HG03097 (cell line): ENCODE data around the gene CCDC142.

Experiments used
- ATAC-seq: cut with Tn5 transposase; IDR thresholded peaks from one replicate; pipeline ENCODE4 v1.9.1; 2021; ENCODE audit not compliant: unreplicated experiment, low FRiP score

CCDC142 gene

DNA sequence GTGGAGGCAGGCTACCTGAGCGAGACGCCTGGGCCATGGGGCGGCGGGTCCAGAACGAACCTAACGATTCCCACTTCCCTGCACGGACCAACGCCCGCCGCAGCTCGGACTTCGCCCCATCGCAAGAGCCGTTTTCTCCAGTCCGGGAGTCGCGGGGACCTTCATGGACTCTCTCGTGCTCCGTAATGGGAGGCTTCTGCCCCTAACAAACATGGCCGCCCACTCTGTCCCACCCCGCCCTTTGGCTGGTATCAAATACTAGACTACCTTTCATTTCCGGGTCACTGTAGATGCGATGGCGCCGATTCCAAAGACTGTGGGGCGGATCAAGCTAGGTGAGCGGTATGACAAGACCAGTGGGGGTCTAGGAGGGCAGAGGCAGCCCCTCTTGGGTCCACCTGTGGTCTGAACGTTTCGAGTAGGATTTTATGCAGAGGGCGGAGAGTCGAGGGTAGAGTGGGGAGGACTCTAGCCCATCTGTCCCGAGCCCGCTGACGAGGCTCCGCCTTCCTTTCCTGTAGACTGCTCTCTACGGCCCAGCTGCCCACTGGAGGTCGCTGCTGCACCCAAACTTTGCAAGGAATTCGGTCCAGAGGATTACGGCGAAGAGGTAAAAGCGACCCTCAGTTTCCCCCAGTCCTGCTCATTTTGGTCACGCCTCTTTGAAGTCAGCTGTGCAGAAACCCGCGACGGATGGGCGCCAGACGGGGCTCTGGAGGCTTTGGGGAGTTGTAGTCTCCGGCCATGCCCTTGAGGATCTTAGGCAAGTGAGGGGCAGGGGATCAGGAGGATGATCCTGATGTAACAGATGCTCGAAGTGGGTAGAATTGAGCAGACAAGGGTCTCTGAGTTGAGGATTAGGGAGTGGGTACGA lies at the start of gene CCDC142, which contains the start of gene TTC31:
Gene CCDC142, minus strand, starts transcription at position 198 of the 874 bp plus-strand sequence. Its CDS starts 161 bp downstream, at position 37.
Gene TTC31, plus strand, starts transcription at position 281 of the 874 bp plus-strand sequence. Its CDS starts 15 bp downstream, at position 296.
- peak; percentile 84 for ATAC-seq

GRCh38 chr2:74532222-74532621 lies 49.4 kb upstream of the CCDC142 start:
- ATAC-seq: no peak

DNA sequence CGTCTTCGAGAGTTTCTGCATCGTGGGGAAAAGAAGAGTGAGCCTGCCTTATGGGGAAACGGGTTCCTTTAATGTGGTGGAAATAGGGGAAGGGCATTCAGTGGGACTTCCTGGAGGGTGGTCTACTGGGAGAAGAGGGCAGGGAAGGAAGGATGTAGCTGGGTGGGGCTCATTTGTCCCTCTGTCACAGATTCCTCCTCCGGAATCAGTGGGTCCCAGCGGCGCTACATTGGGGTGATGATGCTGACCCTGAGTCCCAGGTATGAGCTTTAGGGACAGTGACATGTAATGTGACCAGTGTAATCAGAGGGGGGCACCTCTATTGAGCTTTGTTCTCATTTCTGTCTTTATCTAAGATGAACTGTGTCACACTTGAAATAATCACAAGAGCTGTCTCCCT lies 48.9 kb upstream of the CCDC142 start:
- ATAC-seq: no peak

GRCh38 chr2:74530239-74531187 lies 47.7 kb upstream of the CCDC142 start:
- peak; percentile 27 for ATAC-seq

DNA sequence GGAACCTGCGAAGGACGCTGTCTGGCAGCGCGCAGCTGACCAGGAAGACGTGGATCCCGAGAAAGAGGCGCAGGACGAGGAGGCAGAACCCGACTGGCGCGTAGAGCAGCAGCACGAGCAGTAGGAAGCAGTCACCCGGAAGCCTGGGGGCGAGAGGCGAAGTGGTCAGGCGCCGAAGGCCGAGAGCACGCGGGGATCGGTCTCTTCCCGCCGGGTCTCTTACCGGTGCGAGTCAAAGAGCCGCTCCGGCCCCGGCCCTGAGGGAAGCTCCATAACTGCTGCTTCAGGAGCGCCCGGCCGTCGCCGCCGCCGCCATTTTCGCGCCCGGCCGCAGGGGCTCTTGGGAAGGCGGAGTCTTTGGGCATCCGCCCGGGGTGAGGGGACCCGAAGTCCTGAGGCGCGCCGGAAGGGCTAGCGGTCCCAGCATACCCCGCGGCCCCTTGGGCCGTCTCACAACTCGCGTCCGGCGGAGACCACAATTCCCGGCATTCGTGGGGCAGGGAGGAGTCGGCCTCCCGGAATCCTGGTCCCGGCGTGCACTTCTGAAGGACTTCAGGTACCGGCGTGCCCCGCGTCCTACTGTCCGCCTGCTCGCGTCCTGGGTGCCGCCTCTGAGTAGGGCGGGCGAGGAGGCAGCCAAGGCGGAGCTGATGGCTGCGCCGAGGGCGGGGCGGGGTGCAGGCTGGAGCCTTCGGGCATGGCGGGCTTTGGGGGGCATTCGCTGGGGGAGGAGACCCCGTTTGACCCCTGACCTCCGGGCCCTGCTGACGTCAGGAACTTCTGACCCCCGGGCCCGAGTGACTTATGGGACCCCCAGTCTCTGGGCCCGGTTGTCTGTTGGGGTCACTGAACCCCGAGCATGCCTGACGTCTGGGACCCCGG lies 46.8 kb upstream of the CCDC142 start, which contains the start of the genes AUP1 and HTRA2:
Gene AUP1, minus strand, starts transcription at position 350 of the 882 bp plus-strand sequence. Its CDS starts 77 bp downstream, at position 273.
Gene HTRA2, plus strand, starts transcription at position 577 of the 882 bp plus-strand sequence. Its CDS starts 74 bp downstream, at position 651.
- peak; percentile 70 for ATAC-seq

- ATAC-seq: peak; percentile 5
Observed at GRCh38 chr2:74528600-74529356, 46.0 kb upstream of the CCDC142 start.

- no peak for ATAC-seq
Observed at GRCh38 chr2:74527741-74528140, 44.9 kb upstream of the CCDC142 start.

GRCh38 chr2:74526649-74527230 lies 43.9 kb upstream of the CCDC142 start:
- no peak for ATAC-seq

DNA sequence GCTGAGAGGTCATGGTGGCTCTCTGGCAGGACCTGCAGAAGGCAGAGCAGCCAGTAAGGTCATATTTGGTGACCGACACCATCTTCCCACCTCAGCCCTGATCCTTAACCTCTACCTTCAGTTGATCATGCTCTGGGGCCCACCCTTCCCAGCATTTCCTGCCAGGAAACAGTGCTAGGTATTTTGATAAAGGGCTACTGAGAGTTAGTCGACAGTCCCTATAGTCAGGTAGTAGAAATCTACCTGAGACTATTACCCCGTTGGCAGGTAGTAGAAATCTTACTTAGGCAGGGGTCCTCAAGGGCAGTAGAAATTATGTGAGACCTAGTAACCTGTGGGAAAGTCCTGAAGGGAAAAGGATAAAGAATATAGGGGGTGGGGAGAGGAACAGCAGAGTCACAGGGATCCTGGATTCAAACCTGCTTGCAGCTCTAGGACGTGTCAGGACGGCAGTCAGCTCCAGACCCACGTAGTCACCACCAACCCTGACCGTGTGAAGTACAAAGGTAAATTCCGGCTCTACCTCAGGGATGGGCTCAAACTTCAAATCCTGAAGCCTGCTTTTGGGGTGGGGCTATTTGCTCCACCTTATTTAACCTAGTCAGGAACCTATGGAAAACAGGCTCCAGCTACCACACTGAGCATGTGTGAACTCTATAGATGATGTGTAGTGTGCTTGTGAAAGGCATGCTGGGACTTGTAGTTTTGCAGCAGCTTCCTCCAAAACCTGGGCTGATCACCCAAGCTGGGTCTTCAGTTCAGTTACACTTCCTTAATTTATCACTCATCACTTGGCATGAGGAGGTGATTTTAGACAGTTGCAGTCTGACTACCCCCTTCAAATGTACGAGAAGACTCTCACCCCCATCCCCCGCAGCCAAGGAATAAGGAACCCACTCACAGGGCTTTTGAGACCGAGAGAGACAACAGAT lies 43.2 kb upstream of the CCDC142 start, which contains the start of gene DQX1:
Gene DQX1, minus strand, starts transcription at position 515 of the 932 bp plus-strand sequence. Its CDS starts 502 bp downstream, at position 13.
- no peak for ATAC-seq

GRCh38 chr2:74524955-74525716 lies 42.3 kb upstream of the CCDC142 start:
- ATAC-seq: no peak

DNA sequence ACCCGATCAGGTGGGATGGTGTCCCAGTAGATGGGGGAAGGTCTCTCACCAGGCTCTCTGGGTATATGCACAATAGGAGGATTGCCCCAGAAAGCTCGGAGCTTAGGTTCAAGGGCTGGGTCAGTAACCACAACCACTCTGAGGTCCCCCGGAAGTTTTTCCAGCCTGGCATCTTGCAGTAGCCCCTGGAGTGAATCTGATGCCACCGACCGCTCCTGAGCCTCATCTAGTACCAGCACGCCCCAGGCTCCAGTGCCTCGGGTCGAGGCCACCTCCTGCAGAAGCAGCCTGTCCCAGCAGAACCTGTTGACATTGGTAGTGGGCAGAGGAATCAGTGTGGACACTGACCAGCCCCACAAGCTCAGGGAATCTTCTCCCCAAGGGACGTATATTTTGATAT lies 41.2 kb upstream of the CCDC142 start:
- ATAC-seq: no peak

GRCh38 chr2:74522516-74522915 lies 39.7 kb upstream of the CCDC142 start:
- no peak for ATAC-seq

- no peak for ATAC-seq
Observed at GRCh38 chr2:74516650-74517049, 33.9 kb upstream of the CCDC142 start.

DNA sequence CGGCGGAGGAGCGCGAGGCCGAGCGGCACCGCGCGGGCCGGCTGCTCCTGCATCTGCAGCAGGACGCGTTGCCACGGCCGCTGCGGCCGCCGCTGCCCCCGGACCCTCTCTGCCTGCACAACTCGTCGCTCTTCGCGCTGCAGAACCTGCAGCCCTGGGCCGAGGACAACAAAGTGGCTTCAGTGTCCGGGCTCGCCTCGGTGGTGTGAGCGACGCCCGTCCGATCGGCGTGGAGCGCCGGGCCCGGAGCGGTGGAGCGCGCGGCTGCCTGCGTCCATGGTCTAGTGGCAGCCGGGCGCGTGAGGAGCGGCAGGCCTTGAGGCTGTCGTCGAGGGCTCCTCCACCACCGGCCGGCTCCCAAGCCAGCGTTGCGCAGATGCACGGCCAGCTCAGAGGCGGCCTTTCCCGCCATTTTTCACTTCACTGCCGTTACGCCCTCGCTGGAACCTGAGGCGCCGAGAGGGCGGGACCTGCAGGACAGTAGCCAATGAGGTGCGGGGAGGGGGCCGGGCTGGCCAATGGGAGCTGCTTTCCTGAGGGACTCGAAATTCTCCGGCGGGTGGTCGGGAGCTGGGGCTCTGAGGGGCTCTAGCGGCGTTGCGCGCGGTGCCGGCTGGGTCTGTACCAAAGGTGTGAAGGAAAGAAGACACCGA lies 33.3 kb upstream of the CCDC142 start:
- ATAC-seq: no peak

DNA sequence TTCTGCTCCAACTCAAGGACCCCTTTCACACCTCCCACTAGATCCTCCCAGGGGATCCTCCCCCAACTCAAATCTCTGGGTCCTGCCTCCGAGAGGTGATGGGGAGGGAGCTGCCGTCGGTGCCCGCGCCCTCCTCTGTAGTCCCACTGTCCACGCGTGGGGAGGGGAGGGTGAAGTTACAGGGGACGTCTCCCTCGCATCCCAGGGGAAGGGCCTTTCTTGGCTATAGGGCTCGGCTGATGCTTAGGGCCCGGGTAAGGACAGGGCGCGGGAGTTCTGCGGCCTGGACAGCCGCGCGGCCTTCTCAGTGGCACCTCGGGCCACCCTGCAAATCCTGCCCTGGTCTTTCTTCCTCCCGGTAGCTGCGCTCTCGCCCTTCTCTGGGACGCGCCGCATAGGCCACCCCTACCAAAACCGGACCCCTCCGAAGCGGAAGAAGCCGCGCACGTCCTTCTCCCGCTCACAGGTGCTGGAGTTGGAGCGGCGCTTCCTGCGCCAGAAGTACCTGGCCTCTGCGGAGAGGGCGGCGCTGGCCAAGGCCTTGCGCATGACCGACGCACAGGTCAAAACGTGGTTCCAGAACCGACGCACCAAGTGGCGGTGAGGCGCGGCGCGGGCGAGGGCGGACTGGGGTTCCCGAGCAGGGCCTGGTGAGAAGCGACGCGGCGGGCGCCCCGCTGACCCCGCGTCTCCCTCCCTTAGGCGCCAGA lies 32.6 kb upstream of the CCDC142 start:
- no peak for ATAC-seq
